ENCODE measurements around the gene UNKL.

UNKL gene

DNA sequence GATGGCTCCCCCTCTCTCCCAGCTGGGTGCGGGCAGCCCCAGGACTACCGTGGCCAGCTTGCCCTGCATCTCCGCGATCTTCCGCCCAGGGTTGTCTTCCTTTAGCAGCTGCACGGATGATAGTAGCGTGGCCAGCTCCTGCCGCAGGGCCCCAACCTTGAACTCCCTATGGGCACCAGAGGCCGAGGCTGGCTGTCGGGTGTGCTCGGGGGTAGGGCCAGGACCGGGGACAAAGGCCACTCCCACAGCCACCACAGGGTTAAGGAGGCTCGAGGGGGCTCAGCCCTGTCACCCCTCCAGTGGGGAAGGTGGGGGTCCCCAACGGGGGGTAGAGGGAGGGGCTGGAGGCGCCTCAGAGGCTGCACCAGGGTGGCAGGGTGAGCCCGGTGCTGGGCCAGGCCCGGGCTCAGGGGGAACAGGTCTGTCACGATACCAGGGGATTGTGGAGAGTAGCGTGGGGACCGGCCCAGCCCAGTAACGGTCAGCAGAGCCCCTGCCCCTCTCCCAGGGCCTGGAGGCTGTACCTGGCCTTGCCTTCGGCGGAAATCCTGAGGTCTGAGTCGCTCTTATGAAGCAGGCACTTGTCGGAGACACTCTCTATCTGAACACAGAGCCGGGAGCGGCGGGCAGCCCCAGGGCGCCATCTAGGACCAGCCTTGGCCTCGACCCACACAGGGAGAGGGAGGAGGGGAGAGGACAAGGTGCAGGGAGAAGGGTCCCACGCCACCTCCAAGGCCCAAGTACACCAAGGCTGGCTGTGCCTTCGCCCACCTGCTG, 21.6 kb upstream of the UNKL start:
- no peak overlapping the region for H3K4me3 ChIP-seq (replicated peaks in 1 of 2; ENCODE audit: low read depth in 2 of 2, low read length in 2 of 2)
- no peak for DNase-seq (ENCODE audit: low read depth in 2 of 2)
- TF ChIP-seq, protein P1, sequence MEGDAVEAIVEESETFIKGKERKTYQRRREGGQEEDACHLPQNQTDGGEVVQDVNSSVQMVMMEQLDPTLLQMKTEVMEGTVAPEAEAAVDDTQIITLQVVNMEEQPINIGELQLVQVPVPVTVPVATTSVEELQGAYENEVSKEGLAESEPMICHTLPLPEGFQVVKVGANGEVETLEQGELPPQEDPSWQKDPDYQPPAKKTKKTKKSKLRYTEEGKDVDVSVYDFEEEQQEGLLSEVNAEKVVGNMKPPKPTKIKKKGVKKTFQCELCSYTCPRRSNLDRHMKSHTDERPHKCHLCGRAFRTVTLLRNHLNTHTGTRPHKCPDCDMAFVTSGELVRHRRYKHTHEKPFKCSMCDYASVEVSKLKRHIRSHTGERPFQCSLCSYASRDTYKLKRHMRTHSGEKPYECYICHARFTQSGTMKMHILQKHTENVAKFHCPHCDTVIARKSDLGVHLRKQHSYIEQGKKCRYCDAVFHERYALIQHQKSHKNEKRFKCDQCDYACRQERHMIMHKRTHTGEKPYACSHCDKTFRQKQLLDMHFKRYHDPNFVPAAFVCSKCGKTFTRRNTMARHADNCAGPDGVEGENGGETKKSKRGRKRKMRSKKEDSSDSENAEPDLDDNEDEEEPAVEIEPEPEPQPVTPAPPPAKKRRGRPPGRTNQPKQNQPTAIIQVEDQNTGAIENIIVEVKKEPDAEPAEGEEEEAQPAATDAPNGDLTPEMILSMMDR (IDR thresholded peaks at IDR 0.05; ENCODE audit: low read depth, low read length), result no peak

DNA sequence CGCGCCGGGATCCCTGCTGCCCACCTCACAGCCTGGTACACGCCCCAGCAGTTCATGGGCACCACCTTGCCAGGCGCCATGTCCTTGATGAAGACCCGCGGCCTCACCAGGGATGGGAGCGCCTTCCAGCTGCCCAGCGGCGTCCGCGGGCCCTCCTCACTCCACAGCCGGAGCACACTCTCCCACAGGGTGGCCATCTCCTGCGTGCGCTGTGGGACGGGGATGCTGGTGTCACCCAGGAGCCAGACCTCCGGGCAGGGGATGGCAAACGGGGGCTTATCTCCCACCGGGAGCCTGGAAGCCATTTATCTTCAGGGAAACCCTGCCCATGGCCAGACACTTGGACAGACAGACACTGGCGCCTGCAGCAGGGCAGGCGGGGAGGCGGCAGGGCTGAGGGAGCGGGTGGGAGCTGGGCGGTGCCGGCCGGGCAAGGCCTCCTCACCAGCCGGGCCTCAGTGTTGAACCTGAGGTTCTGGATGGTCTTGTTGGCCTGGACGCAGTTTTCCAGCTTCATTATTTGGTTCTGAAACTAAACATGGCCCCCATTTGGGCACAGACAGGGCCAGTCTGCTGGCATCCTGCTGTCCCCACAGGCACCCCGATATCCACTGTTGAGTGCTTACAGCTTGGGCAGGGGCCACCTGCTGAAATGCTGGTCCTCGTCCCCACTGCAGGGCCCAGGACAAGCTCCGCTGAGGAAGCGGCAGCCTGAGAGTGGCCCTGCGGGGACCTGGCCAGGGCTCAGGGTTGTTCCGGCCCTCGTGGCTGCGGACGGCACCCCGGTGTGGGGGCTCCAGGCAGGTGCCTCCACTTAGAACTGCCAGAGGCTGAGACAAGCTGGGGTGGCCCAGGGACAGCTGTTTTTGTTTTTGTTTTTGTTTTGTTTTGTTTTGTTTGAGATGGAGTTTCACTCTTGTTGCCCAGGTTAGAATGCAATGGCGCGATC, 20.4 kb upstream of the UNKL start:
- TF ChIP-seq, protein P1 (IDR thresholded peaks at IDR 0.05; ENCODE audit: low read depth, low read length), result no peak
- no peak overlapping the region for H3K4me3 ChIP-seq (replicated peaks in 1 of 2; ENCODE audit: low read depth in 2 of 2, low read length in 2 of 2)
- DNase-seq (ENCODE audit: low read depth in 2 of 2), result no peak

DNA sequence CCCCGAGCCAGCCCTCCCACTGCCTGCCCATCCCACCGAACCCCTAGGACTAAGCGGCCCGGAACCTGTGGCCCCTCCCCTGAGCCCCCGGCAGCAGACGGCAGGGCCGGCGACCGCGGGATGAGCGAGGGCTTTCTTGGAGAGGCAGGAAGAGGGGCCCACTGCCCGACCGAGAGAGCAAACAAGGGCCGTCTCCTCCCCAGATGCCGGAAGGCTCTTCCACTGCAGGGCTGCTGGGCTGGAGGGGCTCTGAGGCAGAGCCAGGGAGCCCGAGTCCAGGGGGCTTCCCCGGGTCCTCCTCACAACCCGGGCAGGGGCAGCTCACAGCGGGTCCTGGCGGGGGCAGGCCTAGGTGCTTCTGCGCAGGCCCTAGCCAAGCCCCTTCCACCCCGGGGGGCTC, 19.3 kb upstream of the UNKL start:
- no peak overlapping the region for H3K4me3 ChIP-seq (replicated peaks in 1 of 2; ENCODE audit: low read depth in 2 of 2, low read length in 2 of 2)
- TF ChIP-seq, protein P1 (IDR thresholded peaks at IDR 0.05; ENCODE audit: low read depth, low read length), result no peak
- DNase-seq (ENCODE audit: low read depth in 2 of 2), result no peak

DNA sequence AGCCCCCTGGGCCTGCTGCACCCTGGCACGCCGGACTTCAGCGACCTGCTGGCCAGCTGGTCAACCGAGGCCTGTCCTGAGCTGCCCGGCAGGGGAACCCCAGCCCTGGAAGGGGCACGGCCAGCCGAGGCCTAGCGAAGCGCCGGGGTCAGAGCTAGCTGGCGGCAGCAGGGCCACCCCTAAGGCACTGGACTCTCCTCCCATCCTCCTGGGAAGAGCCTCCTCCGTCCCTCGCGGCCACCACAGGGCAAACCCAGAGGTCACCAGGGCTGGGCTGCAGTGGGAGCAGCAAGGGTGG, 18.7 kb upstream of the UNKL start:
- DNase-seq (ENCODE audit: low read depth in 2 of 2), result no peak
- no peak overlapping the region for H3K4me3 ChIP-seq (replicated peaks in 1 of 2; ENCODE audit: low read depth in 2 of 2, low read length in 2 of 2)
- TF ChIP-seq, protein P1 (IDR thresholded peaks at IDR 0.05; ENCODE audit: low read depth, low read length), result no peak

DNA sequence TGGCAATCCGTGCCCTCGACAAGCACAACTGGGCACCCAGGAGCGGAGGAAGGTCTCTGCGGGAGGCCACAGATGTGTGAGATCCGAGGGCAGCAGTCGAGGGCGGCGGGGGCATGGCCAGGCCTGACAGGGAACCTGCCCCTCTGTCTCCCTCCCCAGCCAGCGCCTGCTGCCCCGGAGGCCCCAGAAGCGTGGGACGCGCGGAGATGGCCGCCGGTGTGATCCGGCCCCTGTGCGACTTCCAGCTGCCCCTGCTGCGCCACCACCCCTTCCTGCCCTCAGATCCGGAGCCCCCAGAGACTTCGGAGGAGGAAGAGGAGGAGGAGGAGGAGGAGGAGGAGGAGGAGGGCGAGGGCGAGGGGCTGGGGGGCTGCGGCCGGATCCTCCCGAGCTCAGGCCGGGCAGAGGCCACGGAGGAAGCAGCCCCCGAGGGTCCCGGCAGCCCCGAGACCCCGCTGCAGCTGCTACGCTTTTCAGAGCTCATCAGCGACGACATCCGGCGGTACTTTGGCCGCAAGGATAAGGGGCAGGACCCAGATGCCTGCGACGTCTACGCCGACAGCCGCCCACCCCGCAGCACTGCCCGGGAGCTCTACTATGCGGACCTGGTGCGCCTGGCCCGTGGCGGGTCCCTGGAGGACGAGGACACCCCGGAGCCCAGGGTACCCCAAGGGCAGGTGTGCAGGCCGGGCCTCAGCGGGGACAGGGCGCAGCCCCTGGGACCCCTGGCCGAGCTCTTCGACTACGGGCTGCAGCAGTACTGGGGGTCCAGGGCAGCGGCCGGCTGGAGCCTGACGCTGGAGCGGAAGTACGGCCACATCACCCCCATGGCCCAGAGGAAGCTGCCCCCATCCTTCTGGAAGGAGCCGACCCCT, 18.1 kb upstream of the UNKL start:
- TF ChIP-seq, protein P1 (IDR thresholded peaks at IDR 0.05; ENCODE audit: low read depth, low read length), result no peak
- DNase-seq (ENCODE audit: low read depth in 2 of 2), result no peak

DNA sequence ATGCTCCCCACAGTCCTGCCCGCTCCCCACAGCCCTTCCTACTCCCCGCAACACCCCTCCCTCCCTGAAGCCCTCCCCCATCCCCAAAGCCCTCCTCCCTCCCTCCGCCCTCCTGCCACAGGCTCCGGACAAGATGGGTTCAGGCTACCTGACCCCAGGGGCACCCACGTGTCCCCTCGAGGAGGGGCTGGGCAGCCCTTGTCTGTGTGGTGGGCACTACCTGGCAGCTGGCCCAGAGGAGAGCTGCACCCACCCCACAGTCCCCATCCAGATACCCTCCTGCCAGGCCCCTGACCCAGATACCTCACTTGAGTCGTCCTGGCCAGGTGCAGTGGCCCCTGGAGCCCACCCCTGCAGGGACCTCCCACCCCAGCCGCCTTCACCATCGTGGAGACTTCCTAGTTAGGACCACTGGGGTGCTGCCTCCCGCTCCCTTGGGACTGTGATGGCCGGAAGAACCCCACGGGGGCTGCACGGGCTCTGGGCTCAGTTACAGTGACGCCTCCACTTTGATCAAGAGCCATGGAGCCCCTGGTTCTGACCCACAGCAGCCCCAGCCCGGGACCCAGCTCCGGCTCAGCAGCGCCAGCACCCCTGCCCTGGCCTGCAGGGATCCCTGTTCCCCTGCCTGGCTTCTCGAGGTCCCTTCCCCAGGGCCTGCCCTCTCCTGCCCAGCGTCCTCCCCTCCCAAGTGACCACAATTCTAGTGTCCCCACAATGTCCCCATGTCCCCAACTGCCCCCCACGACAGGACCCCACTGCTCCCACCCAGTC, 17.2 kb upstream of the UNKL start:
- H3K4me3 ChIP-seq (replicated peaks in 1 of 2; ENCODE audit: low read depth in 2 of 2, low read length in 2 of 2), result no peak overlapping the region
- TF ChIP-seq, protein P1 (IDR thresholded peaks at IDR 0.05; ENCODE audit: low read depth, low read length), result no peak
- DNase-seq (ENCODE audit: low read depth in 2 of 2), result no peak

More for the DNA sequence above, 18.1 kb upstream of the UNKL start:
- H3K4me3 ChIP-seq (replicated peaks in 1 of 2; ENCODE audit: low read depth in 2 of 2, low read length in 2 of 2), result no peak overlapping the region

Data from cardiac fibroblast (primary cell).